ACC112 (cell line): ENCODE measurements around the gene CALCR.

Source experiments
- H2AFZ ChIP-seq: fragments of 200-600 bp; sonication (generic); one replicate; pipeline ENCODE4 v1.6.0; 2017; ENCODE audit warnings: antibody characterized with exemption, low read length; ENCODE audit not compliant: unreplicated experiment
- H3K27ac ChIP-seq: fragments of 200-600 bp; sonication (generic); 2 replicates; pipeline ENCODE4 v1.5.1; 2014; ENCODE audit warnings: low read depth, mild to moderate bottlenecking, antibody characterized with exemption, low read length, moderate library complexity
- H3K27me3 ChIP-seq: fragments of 200-600 bp; sonication (generic); 2 replicates; pipeline ENCODE4 v1.6.1; 2014; ENCODE audit warnings: mild to moderate bottlenecking, antibody characterized with exemption, low read length, moderate library complexity, mixed read lengths; ENCODE audit not compliant: insufficient read depth
- H3K36me3 ChIP-seq: fragments of 200-600 bp; sonication (generic); 2 replicates; pipeline ENCODE4 v1.6.1; 2016; ENCODE audit warnings: mild to moderate bottlenecking, antibody characterized with exemption, low read length, moderate library complexity, mixed read lengths; ENCODE audit not compliant: insufficient read depth
- H3K4me1 ChIP-seq: fragments of 200-600 bp; sonication (generic); one replicate; pipeline ENCODE4 v1.6.1; 2016; ENCODE audit warnings: low read length, mixed read lengths; ENCODE audit not compliant: insufficient read depth, unreplicated experiment, control insufficient read depth
- H3K4me3 ChIP-seq: fragments of 200-600 bp; sonication (generic); 2 replicates; pipeline ENCODE4 v1.5.1; 2014; ENCODE audit warnings: mild to moderate bottlenecking, low read depth, low read length
- H3K79me2 ChIP-seq: fragments of 200-600 bp; sonication (generic); one replicate; pipeline ENCODE4 v1.6.0; 2016; ENCODE audit warnings: low read length; ENCODE audit not compliant: control insufficient read depth, unreplicated experiment, insufficient read depth

The CALCR gene

DNA sequence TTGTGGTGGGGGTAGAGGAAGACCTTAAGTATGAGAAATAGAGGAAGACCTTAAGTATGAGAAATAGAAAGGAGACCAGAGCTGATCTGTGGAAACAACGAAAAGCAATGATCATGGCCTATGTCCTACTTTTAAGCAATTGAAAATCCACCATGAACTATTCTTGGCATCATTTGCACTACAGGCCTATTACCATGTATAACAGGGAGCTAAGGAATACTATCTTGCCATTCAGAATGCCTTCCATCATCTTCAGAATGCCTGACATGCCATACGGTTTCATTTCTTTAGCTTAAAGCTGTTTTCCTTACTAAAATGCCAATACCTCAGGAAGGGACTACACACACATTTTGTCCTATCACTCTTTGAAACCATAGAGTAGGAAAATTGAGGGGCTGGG is 127.0 kb downstream of the CALCR start:
- peaks cover 80% of the 10 kb centered on the region for H3K27me3 ChIP-seq
- no peak overlapping the region for H2AFZ ChIP-seq
- no peaks in the 10 kb centered on the region for H3K79me2 ChIP-seq

DNA sequence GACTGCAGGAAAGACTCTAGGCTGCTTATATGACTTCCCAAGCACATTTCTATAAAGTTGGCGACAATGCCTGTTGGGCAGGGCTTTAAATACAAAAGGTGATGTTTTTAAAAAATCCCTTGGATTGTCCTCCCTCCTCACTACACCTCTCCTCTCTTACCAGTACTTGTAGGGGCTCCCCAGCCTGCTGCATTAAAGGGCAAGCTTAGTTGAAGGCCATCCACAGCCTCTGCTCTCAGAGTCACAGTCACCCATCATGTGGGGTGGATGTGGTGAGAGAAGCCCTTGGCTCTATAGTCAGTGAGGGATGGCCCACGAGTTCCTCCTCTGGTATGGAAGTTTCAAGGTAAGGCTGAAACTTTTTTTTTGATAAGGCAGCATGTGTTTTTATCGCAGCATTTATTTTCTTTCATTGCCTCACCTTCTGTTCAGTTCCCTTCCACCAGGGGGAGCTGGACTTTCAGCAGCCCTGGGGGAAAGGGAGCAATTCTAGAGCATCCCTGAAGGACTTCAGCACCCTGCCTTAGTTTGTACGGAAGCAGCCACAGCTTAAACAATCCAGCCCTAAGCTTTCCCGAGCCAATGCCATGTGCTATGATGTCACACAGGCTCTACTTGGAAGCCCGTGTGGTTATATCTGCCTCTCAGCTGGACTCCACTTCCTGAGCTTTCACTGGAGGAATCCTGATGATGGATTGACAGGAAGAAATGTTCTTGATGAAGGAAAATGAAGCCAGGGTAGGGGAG is 131.9 kb downstream of the CALCR start:
- peaks cover 77% of the 10 kb centered on the region for H3K27me3 ChIP-seq
- no peak overlapping the region for H3K4me3 ChIP-seq
- H3K27ac ChIP-seq = no peak overlapping the region
- H3K79me2 ChIP-seq = no peaks in the 10 kb centered on the region
- no peaks in the 10 kb centered on the region for H3K4me1 ChIP-seq
- H2AFZ ChIP-seq = no peak overlapping the region
- no peaks in the 10 kb centered on the region for H3K36me3 ChIP-seq

More for the DNA sequence above, 127.0 kb downstream of the CALCR start:
- Histone ChIP-seq H3K4me1 (no peaks in the 10 kb centered on the region), H3K36me3 (no peaks in the 10 kb centered on the region), H3K27ac (no peak overlapping the region), H3K4me3 (no peak overlapping the region)

- no peak overlapping the region for H3K27ac ChIP-seq
- H3K36me3 ChIP-seq = no peaks in the 10 kb centered on the region
- no peaks in the 10 kb centered on the region for H3K4me1 ChIP-seq
- H3K4me3 ChIP-seq = no peak overlapping the region
- no peak overlapping the region for H2AFZ ChIP-seq
- H3K27me3 ChIP-seq = peaks cover 56% of the 10 kb centered on the region
- H3K79me2 ChIP-seq = no peaks in the 10 kb centered on the region
These were observed 138.7 kb downstream of the CALCR start for GRCh38 chr7:93435791-93436190.

GRCh38 chr7:93432130-93432529 is 142.4 kb downstream of the CALCR start:
- H2AFZ ChIP-seq = no peak overlapping the region
- H3K27ac ChIP-seq = no peak overlapping the region
- H3K79me2 ChIP-seq = no peaks in the 10 kb centered on the region
- peaks cover 28% of the 10 kb centered on the region for H3K27me3 ChIP-seq
- H3K4me3 ChIP-seq = no peak overlapping the region
- no peaks in the 10 kb centered on the region for H3K4me1 ChIP-seq
- no peaks in the 10 kb centered on the region for H3K36me3 ChIP-seq

DNA sequence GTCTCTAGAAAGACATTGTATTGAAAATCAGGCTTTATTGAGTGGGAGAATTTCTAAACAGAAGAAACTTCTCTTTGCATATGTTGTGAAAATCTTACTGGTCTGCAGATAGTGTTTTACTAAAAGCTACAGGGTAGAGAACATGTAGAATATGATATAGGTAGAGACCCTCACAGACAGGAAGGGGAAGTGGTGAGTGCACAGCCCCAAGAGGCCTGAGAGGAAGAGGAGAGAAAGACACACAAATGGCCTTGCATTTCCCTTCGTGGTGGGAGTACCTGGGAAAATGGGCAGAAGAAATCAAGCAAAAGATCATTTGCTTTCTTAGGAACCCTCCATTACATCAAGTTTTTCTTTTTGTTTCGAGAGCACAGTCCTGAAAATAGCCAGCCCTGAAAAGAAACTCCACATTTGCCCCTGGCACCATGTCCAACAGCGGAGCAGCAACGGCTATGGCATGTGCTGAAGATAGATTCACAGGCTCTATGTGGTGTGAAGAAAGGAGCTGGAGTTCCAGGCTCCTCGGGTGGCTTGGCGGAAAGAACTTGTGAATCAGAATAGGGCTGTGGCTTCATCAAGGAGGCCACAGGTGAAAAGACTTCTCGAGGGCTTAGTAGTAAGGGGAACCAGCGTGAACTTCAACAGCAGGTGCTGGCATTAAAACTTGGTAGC is 143.5 kb downstream of the CALCR start:
- no peak overlapping the region for H2AFZ ChIP-seq
- peaks cover 34% of the 10 kb centered on the region for H3K27me3 ChIP-seq
- H3K36me3 ChIP-seq = no peaks in the 10 kb centered on the region
- no peak overlapping the region for H3K27ac ChIP-seq
- H3K4me3 ChIP-seq = no peak overlapping the region
- no peaks in the 10 kb centered on the region for H3K79me2 ChIP-seq
- H3K4me1 ChIP-seq = no peaks in the 10 kb centered on the region

GRCh38 chr7:93429563-93429962 is 145.0 kb downstream of the CALCR start:
- Histone ChIP-seq H3K27ac (no peak overlapping the region), H3K79me2 (no peaks in the 10 kb centered on the region), H3K4me1 (no peaks in the 10 kb centered on the region), H3K36me3 (no peaks in the 10 kb centered on the region), H2AFZ (no peak overlapping the region), H3K27me3 (peaks cover 49% of the 10 kb centered on the region), H3K4me3 (no peak overlapping the region)

GRCh38 chr7:93427107-93427506 is 147.4 kb downstream of the CALCR start:
- H3K27me3 ChIP-seq = peaks cover 51% of the 10 kb centered on the region
- H3K36me3 ChIP-seq = no peaks in the 10 kb centered on the region
- no peak overlapping the region for H3K27ac ChIP-seq
- H3K79me2 ChIP-seq = no peaks in the 10 kb centered on the region
- H3K4me3 ChIP-seq = no peak overlapping the region
- H2AFZ ChIP-seq = no peak overlapping the region
- H3K4me1 ChIP-seq = no peaks in the 10 kb centered on the region

DNA sequence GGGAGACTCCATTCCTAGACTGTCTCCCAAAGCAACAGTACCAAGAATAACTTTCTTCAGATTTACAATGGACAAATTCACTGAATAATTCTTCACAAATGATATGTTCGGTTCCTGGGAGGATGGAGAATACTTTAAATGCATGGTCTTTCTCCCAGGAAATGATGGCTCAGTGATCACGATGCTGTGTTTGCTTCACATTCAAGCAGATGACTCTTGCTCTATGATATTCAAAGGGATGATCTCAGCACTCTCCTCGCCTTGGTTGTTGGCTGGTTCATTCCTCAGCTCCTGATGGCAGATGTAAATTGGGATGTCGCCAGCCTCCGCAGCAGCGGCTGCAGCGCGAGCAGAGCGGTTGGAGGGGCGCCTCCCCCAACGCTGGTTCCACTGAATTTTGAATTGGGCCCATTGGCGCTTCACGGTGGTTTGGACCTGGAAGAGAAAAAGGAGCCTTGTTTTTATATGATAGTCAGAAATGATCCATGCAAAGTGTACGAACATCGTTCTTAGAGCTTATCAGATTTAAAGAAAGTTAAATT is 148.3 kb downstream of the CALCR start:
- Histone ChIP-seq H3K4me3 (no peak overlapping the region), H3K4me1 (no peaks in the 10 kb centered on the region), H3K27ac (no peak overlapping the region), H2AFZ (no peak overlapping the region), H3K27me3 (peaks cover 56% of the 10 kb centered on the region), H3K79me2 (no peaks in the 10 kb centered on the region), H3K36me3 (no peaks in the 10 kb centered on the region)

DNA sequence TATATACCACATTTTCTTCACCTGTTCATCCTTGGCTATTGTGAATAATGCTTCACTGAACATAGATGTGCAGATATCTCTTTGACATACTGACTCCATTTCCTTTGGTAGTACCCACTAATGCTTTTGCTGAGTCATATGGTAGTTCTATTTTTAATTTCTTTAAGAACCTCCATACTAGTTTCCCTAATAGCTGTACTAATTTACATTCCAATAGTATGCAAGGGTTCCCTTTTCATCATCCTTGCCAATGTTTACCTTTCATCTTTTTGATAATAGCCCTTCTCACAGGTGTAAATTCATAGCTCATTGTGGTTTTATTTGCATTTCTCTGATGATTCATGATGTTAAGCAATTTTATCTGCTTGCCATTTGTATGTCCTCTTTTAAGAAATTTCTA is 159.9 kb downstream of the CALCR start:
- Histone ChIP-seq H3K27ac (no peak overlapping the region), H3K4me3 (no peak overlapping the region), H3K27me3 (peaks cover 51% of the 10 kb centered on the region), H3K4me1 (no peaks in the 10 kb centered on the region), H2AFZ (no peak overlapping the region), H3K79me2 (no peaks in the 10 kb centered on the region), H3K36me3 (no peaks in the 10 kb centered on the region)

- Histone ChIP-seq H3K27me3 (peaks cover 37% of the 10 kb centered on the region), H3K36me3 (no peaks in the 10 kb centered on the region), H2AFZ (no peak overlapping the region), H3K79me2 (no peaks in the 10 kb centered on the region), H3K4me3 (no peak overlapping the region), H3K27ac (no peak overlapping the region), H3K4me1 (no peaks in the 10 kb centered on the region)
These were observed 165.2 kb downstream of the CALCR start for GRCh38 chr7:93409324-93409723.

DNA sequence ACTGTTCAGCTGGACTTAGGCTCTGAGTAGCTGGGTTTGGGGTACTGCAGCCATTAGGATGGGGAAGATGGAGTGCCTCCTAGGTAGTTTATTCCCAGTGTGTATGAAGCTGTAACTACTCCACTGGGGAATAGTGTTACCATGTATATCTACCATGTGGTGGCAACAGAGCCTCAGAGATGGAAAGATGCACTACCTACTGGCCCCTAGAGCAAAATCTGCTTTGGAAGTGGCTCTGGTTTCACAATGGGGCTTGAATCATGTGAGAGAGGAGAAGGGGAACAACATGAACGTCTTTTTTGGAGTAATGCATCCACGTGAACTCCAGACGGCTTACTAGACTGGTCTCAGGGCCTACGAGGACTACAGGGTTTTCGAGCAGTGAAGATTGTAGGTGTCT is 167.3 kb downstream of the CALCR start:
- no peaks in the 10 kb centered on the region for H3K36me3 ChIP-seq
- no peaks in the 10 kb centered on the region for H3K79me2 ChIP-seq
- no peaks in the 10 kb centered on the region for H3K4me1 ChIP-seq
- no peak overlapping the region for H2AFZ ChIP-seq
- H3K27me3 ChIP-seq = peaks cover 44% of the 10 kb centered on the region
- no peak overlapping the region for H3K4me3 ChIP-seq
- H3K27ac ChIP-seq = no peak overlapping the region
